SHP77 (cell line): ENCODE data around the gene IP6K2.

Experiments used
- DNase-seq, 2 experiments: peaks; one replicate each; lab custom pipeline; 2025; lab: John Stamatoyannopoulos, UW

The IP6K2 gene

DNA sequence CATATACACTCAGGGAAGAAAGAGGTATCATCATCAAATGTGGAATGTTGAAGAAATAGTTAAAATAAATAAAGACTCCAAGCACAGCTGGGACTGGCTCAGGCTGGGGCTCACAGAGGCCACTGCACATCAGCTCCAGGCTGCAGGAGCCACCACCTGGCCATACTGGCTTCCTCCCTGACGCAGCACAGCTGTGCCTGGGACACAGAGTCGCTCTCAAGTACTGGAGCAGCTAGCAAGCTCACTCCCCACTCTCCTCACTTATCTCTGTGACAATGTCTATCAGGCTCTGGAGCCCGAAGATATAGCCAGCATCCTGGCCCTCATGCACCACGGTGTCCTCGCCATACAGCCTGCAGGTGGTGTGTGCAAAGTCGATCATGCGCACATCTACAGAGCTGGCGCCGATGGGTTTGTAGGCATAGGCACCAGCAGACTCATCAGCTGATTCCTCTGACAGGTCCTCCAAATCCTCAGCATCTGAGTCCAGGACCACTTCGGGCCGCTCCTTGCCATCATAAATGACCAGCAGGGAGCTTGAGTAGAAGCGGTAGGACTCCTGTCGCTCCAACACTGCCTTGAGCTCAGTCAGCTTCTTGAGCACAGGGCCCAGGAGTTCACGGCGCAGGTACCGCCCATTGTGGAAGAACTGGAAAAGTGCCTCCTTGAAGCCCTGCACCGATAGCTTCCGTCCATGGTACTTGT lies 28.8 kb downstream of the IP6K2 start:
- DNase-seq: no peak

- DNase-seq: no peak
Observed at GRCh38 chr3:48687220-48687678, 29.8 kb downstream of the IP6K2 start.

DNA sequence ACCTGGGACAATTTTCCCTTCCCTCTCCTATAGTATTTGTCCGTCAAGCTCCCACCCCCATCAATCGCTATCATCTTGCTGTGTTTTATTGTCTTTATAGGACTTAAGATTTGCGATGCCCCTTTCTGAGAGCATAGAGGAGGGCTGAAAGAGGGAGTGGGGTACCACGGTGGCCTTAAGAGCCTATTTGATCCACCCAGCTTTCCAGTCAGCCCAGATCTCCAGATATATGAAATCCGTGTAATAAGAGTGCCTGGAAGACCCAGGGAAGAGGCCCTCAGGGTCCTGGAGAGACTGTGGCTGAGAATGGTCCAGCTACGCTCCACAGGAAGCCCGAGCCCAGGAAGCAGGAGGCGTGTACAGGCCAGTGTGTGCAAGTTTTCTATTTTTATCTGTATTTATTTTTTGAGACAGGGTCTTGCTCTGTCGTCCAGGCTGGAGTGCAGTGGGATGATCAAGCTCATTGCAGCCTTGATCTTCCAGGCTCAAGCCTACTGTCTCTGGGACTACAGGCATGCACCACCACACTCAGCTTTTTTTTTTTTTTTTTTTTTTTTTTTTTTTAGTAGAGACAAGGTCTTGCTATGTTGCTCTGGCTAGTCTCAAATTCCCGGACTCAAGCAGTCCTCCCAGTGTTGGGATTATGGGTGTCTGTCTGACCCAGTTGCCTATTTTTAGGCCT lies 30.3 kb downstream of the IP6K2 start:
- DNase-seq: no peak

DNA sequence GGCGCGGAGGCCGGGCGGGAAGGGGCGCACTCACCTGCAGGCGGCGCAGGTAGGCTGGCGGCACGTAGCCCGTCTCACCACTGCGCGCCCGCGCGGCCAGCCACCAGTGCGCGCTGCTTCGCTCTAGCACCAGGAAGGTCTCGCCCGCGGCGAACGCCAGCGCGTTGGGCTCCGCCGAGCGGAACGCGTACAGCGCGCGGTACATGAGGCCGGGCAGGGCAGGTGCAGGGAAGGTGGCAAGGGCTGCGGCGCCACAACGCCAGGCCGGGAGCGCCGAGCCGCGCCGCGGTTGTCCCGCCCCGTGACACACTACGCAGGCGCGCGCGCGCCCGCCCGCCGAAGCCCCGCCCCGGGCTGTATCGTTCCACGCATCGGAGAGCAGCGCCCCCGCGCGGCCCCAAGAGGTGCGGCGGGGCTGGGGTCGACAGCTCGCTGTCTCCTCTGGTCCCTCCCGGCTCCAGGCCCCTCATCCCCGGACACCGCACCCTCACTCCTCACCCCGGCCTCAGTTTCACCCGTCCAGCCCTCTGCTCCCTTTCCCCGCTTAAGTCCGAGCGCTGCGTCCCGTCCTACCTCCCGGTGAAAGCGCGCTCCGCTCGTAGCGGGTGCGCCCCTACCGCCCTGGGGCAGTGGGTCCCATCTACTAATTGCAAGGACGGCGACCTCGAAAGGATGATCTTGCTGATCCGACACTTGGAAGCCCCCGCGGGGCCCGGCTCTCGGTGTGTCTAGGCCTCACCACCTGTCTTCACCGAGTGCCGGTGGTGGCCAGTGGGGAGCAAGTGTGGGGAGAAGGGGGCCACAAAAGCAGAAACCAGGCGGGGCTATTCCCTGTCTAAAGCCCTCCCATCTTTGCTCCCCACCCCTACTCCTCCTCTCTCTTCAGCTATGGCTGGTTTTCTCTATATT lies 31.2 kb downstream of the IP6K2 start, which contains the start of gene NCKIPSD:
Gene NCKIPSD (minus strand): TSS at position 313 of the 909 bp plus-strand sequence. CDS start 108 bp downstream, at position 205.
- DNase-seq: peak; percentile 56 to 68

GRCh38 chr3:48685293-48685602 lies 31.8 kb downstream of the IP6K2 start:
- DNase-seq: no peak

GRCh38 chr3:48684480-48685143 lies 32.4 kb downstream of the IP6K2 start:
- DNase-seq: no peak

- DNase-seq: no peak
Observed at GRCh38 chr3:48684054-48684349, 33.0 kb downstream of the IP6K2 start.

DNA sequence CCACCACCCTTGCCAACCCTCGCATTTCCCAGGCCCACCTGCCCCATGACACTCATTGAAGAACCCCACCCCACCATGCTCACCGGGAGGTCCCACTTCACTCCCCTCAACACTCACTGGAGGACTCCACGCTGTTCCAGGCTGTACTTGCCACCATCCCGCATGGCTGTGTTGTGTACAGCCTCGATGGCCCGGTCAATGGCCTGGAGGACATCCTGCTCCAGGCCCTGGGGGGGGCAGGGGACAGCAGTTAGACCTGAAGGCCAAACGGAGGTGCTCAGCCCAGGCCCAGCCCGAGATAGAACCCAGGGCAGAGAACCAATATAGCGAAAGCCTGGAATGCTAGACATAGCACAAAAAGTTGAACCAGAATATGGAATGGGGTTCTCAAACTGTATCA lies 34.2 kb downstream of the IP6K2 start:
- no peak for DNase-seq

- DNase-seq: no peak
Observed at GRCh38 chr3:48681974-48682610, 34.9 kb downstream of the IP6K2 start.

DNA sequence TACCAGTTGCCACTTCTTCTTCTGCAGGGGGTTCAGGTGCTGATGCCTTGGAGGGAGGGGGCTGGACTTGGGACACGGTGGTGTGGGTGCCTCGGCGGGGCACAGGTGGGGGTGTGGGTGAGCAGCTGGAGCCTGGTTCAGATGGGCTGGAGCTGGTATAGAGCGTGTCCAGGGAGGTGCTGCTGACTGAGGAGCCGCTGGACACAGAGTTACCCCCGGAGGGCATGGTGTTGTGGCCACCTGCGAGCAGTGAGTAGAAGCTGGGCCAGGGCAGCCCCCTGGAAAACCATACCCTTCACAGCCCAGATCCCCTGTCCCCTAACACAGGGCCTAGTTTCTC lies 35.5 kb downstream of the IP6K2 start:
- DNase-seq: no peak

GRCh38 chr3:48680811-48681540 lies 36.0 kb downstream of the IP6K2 start:
- DNase-seq: no peak

DNA sequence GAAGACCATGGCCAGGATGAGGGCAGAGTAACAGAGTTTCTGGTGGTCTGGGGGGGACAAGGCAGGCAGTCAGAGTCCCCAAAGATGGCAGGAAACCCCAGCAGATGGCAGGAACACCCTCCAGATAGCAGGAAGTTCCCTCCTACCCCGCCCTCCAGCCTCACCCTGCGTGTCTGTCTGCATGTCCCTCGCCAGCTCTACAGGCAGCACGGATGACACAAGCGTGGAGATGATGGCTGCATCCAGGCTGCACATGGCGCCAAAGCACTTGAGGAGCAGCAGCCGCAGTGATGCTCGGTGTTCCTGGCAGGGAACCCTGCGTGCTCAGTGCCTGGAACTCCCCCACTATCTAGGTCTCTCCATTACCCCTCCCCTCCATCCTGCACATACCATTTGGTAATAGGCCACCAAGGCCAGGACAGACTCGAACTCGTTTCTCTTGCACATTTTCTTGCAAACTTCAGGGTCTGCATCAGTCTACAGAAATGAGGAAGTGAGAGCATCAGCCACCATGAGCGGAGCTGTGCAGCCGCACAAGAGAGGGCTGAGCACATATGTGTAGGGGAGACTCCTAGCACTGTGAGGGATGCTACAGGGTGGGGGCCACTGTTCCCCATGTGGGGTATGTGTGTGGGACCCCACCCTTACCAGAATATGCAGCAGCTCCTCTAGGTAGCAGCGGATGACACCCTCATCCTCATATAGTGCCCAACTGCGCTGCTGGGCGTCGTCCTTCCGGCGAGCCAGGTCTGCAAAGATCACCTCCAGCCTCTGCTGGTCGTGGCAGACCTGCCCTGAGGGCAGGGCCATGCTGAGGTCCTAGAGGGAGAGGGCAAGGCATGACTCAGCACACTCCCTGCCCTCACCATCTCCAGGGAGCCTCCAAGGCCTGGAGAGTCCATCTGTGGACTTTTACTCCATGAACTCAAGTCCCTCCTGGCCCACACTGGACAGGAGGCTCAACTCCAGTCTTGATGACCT lies 37.3 kb downstream of the IP6K2 start:
- DNase-seq: no peak

GRCh38 chr3:48678566-48679380 lies 38.2 kb downstream of the IP6K2 start:
- no peak for DNase-seq

GRCh38 chr3:48678056-48678455 lies 39.0 kb downstream of the IP6K2 start:
- DNase-seq: no peak

DNA sequence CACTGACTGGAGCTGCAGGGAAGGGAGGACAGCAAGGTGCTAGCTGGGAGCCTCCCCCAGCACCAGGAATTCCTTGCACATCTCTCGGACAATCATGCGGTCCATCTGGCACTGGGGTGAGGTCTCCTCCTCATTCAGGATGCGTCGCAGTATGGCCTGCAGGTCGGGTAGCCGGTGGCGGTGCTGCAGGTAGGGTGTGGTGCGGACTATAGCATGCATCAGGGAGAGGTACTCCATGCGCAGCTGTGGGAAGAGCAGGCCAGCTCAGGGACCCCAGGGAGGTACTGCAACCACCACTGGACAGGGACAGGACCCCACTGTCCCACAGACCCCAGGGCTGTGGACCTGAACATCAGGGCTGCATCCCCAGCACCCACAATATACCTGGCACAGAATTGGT lies 42.5 kb downstream of the IP6K2 start:
- DNase-seq: no peak

- DNase-seq: no peak
Observed at GRCh38 chr3:48672522-48672921, 44.5 kb downstream of the IP6K2 start.

- no peak for DNase-seq
Observed at GRCh38 chr3:48664929-48665328, 52.1 kb downstream of the IP6K2 start.

DNA sequence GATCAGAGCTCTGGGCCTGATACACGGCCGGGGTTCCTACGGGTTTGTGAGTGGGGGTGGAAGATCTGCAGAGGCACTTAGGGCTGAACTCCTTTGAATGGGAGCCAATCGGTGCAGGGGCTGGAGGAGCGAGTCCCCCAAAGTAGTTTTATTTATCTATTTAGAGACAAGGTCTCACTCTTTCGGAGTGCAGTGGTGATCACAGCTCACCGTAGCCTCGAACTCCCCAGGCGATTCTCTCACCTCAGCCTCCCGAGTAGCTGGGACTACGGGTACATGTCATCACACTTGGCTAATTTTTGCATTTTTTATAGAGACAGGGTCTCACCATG lies 52.7 kb downstream of the IP6K2 start:
- DNase-seq: no peak
